GM06990 (cell line): ENCODE results near the gene FERMT2.
A peak's percentile ranks its signal among the peaks of the same experiment; 100 is the strongest.

Experiments
- DNase-seq: peaks from one replicate; pipeline ENCODE4 v3.0.0-alpha.2; 2011; ENCODE audit not compliant: insufficient read length; ENCODE audit errors: extremely low read depth
- H3K27me3 ChIP-seq: replicated peaks from 2 replicates; pipeline ENCODE4 v1.6.0; 2011; ENCODE audit warnings: low read length; ENCODE audit not compliant: control insufficient read depth, insufficient read depth
- H3K36me3 ChIP-seq: 2 replicates; pipeline ENCODE4 v1.5.1; 2011; ENCODE audit warnings: low read length; ENCODE audit not compliant: control insufficient read depth, insufficient read depth
- H3K4me3 ChIP-seq: replicated peaks from 2 replicates; pipeline ENCODE4 v1.5.1; 2011; ENCODE audit warnings: low read depth, mild to moderate bottlenecking, control low read depth, low read length
- CTCF ChIP-seq: IDR thresholded peaks from 2 replicates; pipeline ENCODE4 v1.5.1; 2011; ENCODE audit warnings: low read length, control low read depth, mild to moderate bottlenecking, inconsistent platforms; ENCODE audit not compliant: insufficient read depth, poor library complexity, severe bottlenecking

Gene FERMT2

GRCh38 chr14:52949249-52949648 lies 1.6 kb downstream of the FERMT2 start:
- Histone ChIP-seq H3K27me3 (no peaks in the 10 kb centered on the region; the same call in 1 of the 2 replicates), H3K4me3 (peak overlapping the region; percentile 86), H3K36me3 (no peaks in the 10 kb centered on the region)
- no peak for DNase-seq
- TF ChIP-seq CTCF, result no peak

GRCh38 chr14:52948836-52949235 lies 2.0 kb downstream of the FERMT2 start:
- TF ChIP-seq CTCF, result no peak
- Histone ChIP-seq H3K36me3 (no peaks in the 10 kb centered on the region), H3K4me3 (no peak overlapping the region), H3K27me3 (no peaks in the 10 kb centered on the region; the same call in 1 of the 2 replicates)
- no peak for DNase-seq

GRCh38 chr14:52948039-52948438 lies 2.8 kb downstream of the FERMT2 start:
- H3K36me3 ChIP-seq, result no peaks in the 10 kb centered on the region
- H3K4me3 ChIP-seq, result no peak overlapping the region
- TF ChIP-seq CTCF, result no peak
- no peak for DNase-seq
- H3K27me3 ChIP-seq, result no peaks in the 10 kb centered on the region; the same call in 1 of the 2 replicates

- Histone ChIP-seq H3K36me3 (no peaks in the 10 kb centered on the region), H3K27me3 (no peaks in the 10 kb centered on the region; the same call in 1 of the 2 replicates), H3K4me3 (no peak overlapping the region)
- DNase-seq, result no peak
- TF ChIP-seq CTCF, result no peak
Measured at GRCh38 chr14:52944254-52944653, 6.6 kb downstream of the FERMT2 start.

GRCh38 chr14:52939427-52939826 lies 11.4 kb downstream of the FERMT2 start:
- no peak for TF ChIP-seq CTCF
- DNase-seq, result no peak
- no peaks in the 10 kb centered on the region for H3K36me3 ChIP-seq
- H3K4me3 ChIP-seq, result no peak overlapping the region
- H3K27me3 ChIP-seq, result no peaks in the 10 kb centered on the region; the same call in 1 of the 2 replicates

- Histone ChIP-seq H3K27me3 (no peaks in the 10 kb centered on the region), H3K36me3 (no peaks in the 10 kb centered on the region), H3K4me3 (no peak overlapping the region)
- no peak for DNase-seq
- no peak for TF ChIP-seq CTCF
Measured at GRCh38 chr14:52937869-52938268, 13.0 kb downstream of the FERMT2 start.
